Measurements from ENCODE around the gene VANGL1. TPM values are rescaled to one million over a fixed set of nuclear protein-coding genes. Genes with fewer than 3 reads are reported as not detected.

The VANGL1 gene
- total and polyA plus RNA-seq, 2 of the 13 experiments (the other 11 are each of a cell fraction or from before 2014, with no cell fraction given), result 5.3 to 9.4 TPM

DNA sequence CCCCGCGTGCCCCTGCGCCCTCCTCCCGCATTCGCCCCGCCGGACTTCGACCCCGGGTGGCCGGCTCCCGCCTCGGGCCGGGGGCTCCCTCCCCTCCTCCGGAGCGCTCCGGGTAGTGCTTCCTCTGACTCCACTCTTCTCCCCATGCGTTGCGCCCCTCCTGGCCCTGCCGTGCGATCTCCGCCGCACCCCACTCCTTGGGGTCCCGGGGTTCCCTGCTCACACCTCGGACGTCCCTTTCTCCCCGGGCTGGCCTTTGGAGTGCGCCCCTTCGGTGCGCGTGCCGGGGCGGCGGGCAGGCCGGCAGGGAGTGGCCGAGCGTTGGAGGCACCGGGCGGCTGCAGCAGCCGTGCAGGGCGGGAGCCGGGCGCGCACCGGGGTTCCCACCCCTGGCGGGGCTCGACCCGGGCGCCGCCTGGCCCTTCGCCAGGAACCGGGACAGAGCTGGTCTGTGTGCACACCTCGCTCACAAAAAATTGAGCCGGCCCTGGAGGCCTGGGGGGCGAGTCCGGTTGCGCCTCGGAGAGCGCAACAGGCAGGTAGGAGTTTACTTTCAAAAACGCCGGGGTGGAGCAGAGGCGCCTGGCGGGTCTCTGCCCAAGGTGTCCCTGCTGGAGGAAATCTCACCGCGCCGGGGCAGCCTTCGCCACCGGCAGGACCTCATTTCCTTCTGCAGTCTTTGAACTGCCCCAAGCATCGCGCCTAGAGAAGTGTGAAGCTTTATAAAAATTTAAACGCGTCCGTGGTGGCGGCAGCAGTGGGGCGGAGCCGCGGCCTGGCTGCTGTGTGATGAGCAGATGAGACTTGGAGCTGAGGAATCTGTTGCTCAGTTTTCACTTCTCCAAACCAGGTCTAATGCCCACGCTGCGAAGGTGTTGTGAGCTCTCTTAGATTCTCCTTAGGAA lies 650 bp downstream of the VANGL1 start (continued):
- TF ChIP-seq NR0B2 (CRISPR knock-in tag; IDR thresholded peaks at IDR 0.05) (no peak), ZNF18 (CRISPR knock-in tag; IDR thresholded peaks at IDR 0.05; ENCODE audit: insufficient replicate concordance) (no peak), CBX2 (IDR thresholded peaks at IDR 0.05; ENCODE audit: low read depth, low read length) (no peak), CBX2 (CRISPR knock-in tag; IDR thresholded peaks at IDR 0.05; ENCODE audit: low read depth) (no peak), DDIT3 (CRISPR knock-in tag; IDR thresholded peaks at IDR 0.05) (no peak), ZNF34 (CRISPR knock-in tag; IDR thresholded peaks at IDR 0.05; ENCODE audit: borderline replicate concordance) (no peak), PAWR (CRISPR knock-in tag; IDR thresholded peaks at IDR 0.05; ENCODE audit: borderline replicate concordance) (no peak), ATF7-NPFF (CRISPR knock-in tag; IDR thresholded peaks at IDR 0.05; ENCODE audit: low read depth) (no peak), THAP8 (CRISPR knock-in tag; IDR thresholded peaks at IDR 0.05; ENCODE audit: borderline replicate concordance) (no peak), KDM4B (CRISPR knock-in tag; IDR thresholded peaks at IDR 0.05) (no peak), CENPBD1 (CRISPR knock-in tag; IDR thresholded peaks at IDR 0.05; ENCODE audit: borderline replicate concordance, low read depth) (no peak), HIVEP1 (CRISPR knock-in tag; IDR thresholded peaks at IDR 0.05) (peak; percentile 47; the same call in 1 of the 2 replicates), FOXC1 (CRISPR knock-in tag; IDR thresholded peaks at IDR 0.05; ENCODE audit: borderline replicate concordance) (no peak), NFE2L2 (IDR thresholded peaks at IDR 0.05; ENCODE audit: low read length) (no peak), ZNF501 (CRISPR knock-in tag; IDR thresholded peaks at IDR 0.05) (0 out of 2 replicates have a peak, but pooled peaks have one; percentile 14), SRSF9 (IDR thresholded peaks at IDR 0.05; ENCODE audit: borderline replicate concordance, insufficient read depth, low read depth, low read length, poor library complexity, severe bottlenecking) (no peak), MXD3 (CRISPR knock-in tag; IDR thresholded peaks at IDR 0.05) (no peak)
- TF ChIP-seq, protein P1, sequence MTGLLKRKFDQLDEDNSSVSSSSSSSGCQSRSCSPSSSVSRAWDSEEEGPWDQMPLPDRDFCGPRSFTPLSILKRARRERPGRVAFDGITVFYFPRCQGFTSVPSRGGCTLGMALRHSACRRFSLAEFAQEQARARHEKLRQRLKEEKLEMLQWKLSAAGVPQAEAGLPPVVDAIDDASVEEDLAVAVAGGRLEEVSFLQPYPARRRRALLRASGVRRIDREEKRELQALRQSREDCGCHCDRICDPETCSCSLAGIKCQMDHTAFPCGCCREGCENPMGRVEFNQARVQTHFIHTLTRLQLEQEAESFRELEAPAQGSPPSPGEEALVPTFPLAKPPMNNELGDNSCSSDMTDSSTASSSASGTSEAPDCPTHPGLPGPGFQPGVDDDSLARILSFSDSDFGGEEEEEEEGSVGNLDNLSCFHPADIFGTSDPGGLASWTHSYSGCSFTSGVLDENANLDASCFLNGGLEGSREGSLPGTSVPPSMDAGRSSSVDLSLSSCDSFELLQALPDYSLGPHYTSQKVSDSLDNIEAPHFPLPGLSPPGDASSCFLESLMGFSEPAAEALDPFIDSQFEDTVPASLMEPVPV (CRISPR knock-in tag; IDR thresholded peaks at IDR 0.05), result no peak
- TF ChIP-seq, protein P2, sequence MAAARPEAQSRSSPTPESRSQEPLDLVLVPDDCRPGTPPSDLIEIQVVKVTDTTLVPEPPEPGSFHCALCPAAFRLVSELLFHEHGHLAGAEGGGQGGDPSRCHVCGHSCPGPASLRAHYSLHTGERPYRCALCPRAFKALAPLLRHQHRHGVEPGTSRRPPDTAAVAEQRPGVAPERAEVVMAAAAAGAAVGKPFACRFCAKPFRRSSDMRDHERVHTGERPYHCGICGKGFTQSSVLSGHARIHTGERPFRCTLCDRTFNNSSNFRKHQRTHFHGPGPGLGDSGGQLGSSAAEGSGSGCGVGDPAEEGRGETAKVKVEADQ (CRISPR knock-in tag; IDR thresholded peaks at IDR 0.05; ENCODE audit: borderline replicate concordance), result no peak
